ENCODE measurements around the gene PDLIM1.

PDLIM1 gene

DNA sequence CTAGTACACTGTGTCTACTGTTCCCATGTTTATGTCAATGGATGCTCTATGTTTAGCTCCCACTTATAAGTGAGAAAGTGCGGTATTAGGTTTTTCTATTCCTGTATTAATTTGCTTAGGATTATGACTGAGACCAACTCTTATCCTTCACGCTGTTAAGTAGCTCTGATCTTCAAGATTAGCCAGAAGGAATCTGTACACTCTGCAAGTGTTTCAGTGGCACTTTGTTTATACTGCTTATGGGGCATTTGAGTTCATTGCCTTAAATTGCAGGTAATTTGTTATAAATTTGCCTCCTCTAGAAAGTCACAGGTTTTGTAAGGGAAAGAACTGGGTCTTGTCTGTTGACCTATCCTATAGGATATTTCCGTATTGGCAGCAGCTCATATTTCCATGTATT, 103.2 kb downstream of the PDLIM1 start:
- no peak for DNase-seq (ENCODE audit: low spot score)
- in situ Hi-C loops (cut with MboI; ENCODE audit: low pct_unique_long_range_greater_than_20kb, low sequenced_read_pairs, unreplicated experiment), result loop anchor here (10.0 kb wide), 1 partner anchor 177 kb away; no protein-coding TSS in a partner anchor
- TF ChIP-seq, protein P1, sequence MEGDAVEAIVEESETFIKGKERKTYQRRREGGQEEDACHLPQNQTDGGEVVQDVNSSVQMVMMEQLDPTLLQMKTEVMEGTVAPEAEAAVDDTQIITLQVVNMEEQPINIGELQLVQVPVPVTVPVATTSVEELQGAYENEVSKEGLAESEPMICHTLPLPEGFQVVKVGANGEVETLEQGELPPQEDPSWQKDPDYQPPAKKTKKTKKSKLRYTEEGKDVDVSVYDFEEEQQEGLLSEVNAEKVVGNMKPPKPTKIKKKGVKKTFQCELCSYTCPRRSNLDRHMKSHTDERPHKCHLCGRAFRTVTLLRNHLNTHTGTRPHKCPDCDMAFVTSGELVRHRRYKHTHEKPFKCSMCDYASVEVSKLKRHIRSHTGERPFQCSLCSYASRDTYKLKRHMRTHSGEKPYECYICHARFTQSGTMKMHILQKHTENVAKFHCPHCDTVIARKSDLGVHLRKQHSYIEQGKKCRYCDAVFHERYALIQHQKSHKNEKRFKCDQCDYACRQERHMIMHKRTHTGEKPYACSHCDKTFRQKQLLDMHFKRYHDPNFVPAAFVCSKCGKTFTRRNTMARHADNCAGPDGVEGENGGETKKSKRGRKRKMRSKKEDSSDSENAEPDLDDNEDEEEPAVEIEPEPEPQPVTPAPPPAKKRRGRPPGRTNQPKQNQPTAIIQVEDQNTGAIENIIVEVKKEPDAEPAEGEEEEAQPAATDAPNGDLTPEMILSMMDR (IDR thresholded peaks at IDR 0.05; ENCODE audit: extremely low read depth, insufficient read depth, missing control alignments), result no peak

Measured in GM13977 (cell line).